GM18526 (cell line): ENCODE measurements around the gene TOMM7.

Source experiments
- POLR2A ChIP-seq: IDR thresholded peaks from 3 replicates; pipeline ENCODE4 v1.6.1; 2011; ENCODE audit not compliant: insufficient read length; ENCODE audit errors: extremely low read depth

TOMM7 gene

GRCh38 chr7:22781230-22781711 lies 41.4 kb downstream of the TOMM7 start:
- no peak for TF ChIP-seq POLR2A

- no peak for TF ChIP-seq POLR2A
These were observed 45.7 kb downstream of the TOMM7 start for GRCh38 chr7:22776964-22777363.

- no peak for TF ChIP-seq POLR2A
These were observed 49.8 kb downstream of the TOMM7 start for GRCh38 chr7:22772885-22773284.

- no peak for TF ChIP-seq POLR2A
These were observed 50.8 kb downstream of the TOMM7 start for GRCh38 chr7:22771872-22772228.

GRCh38 chr7:22771194-22771871 lies 51.3 kb downstream of the TOMM7 start:
- TF ChIP-seq POLR2A: no peak

- no peak for TF ChIP-seq POLR2A
These were observed 57.0 kb downstream of the TOMM7 start for GRCh38 chr7:22765609-22766008.
